ENCODE data around the gene AAGAB.

The AAGAB gene

DNA sequence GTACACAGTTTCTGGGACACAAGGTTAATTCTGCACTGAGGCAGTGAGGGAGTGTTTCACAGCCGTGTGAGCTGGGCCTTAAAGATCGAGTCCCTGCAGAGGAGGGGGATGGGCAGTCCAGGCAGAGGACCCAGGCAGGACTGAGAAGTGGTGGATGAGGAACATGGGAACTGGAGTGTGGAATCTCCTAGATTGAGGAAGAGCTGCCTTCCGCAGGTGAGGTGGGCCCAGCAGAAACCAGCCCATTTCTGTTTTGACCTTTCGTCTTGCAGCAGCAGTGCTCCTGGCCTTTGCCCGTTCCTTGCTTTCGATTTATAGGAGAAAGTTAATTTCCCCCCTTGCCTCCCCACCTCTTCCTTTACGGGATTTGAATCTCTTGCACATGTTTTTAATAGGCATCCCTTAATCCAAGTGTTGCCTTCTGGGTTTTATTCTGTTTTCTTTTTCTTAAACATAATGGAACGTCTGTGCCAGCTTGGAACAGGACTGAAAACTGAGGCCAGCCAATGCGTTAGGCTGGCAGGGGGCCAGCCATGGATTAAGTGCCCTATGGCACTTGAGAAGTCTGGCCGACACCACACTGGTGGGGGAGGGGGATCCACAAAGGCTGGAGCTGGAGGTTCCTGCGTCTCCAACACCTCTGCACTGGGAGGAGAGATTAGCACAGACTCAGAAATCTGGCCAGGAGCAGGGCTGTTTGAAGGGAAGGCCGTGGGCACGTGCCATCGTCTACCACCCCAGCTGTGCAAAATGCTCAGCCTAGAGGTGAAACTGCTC, 78.1 kb downstream of the AAGAB start:
- H3K27ac ChIP-seq (ENCODE audit: insufficient read depth, low read length, poor library complexity, severe bottlenecking), result peak overlapping the region; percentile 28
- H3K27me3 ChIP-seq (replicated peaks; ENCODE audit: control insufficient read depth, insufficient read depth, low read length, poor library complexity, severe bottlenecking), result no peaks in the 10 kb centered on the region
- H3K4me1 ChIP-seq (ENCODE audit: control insufficient read depth, insufficient read depth, low read length, poor library complexity, severe bottlenecking), result peaks cover 3% of the 10 kb centered on the region
- H3K9me3 ChIP-seq (ENCODE audit: control insufficient read depth, low read length), result no peaks in the 10 kb centered on the region
- no peak overlapping the region for H3K4me3 ChIP-seq (ENCODE audit: insufficient read depth, low read depth, low read length, poor library complexity, severe bottlenecking)
- peaks cover 55% of the 10 kb centered on the region for H3K36me3 ChIP-seq (ENCODE audit: control insufficient read depth, insufficient read depth, low read length)
- no peak for DNase-seq

DNA sequence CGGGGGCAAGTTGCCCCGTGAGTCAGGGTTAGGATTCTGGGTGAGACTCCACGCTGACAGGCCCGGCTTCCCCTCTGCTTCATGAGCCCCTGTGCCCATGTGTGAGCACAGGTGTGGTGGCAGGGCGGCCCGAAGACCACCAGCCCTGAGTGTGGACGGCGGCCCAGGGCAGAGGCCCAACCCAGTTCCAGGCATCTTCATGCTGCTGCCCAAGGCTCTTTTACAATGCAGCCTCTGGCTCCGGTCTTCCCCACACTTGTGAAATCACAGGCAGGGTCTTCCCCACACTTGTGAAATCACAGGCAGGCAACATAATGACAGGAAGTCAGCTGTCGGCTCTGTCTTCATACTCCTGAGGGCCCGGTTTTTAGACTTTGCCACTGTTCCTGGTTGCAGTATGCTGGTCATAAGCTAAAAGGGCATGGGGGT, 78.8 kb downstream of the AAGAB start:
- Histone ChIP-seq H3K9me3 (ENCODE audit: control insufficient read depth, low read length) (no peaks in the 10 kb centered on the region), H3K36me3 (ENCODE audit: control insufficient read depth, insufficient read depth, low read length) (peaks cover 62% of the 10 kb centered on the region), H3K4me3 (ENCODE audit: insufficient read depth, low read depth, low read length, poor library complexity, severe bottlenecking) (no peak overlapping the region), H3K4me1 (ENCODE audit: control insufficient read depth, insufficient read depth, low read length, poor library complexity, severe bottlenecking) (peaks cover 3% of the 10 kb centered on the region), H3K27ac (ENCODE audit: insufficient read depth, low read length, poor library complexity, severe bottlenecking) (peak overlapping the region; percentile 28), H3K27me3 (replicated peaks; ENCODE audit: control insufficient read depth, insufficient read depth, low read length, poor library complexity, severe bottlenecking) (no peaks in the 10 kb centered on the region)
- DNase-seq, result no peak

DNA sequence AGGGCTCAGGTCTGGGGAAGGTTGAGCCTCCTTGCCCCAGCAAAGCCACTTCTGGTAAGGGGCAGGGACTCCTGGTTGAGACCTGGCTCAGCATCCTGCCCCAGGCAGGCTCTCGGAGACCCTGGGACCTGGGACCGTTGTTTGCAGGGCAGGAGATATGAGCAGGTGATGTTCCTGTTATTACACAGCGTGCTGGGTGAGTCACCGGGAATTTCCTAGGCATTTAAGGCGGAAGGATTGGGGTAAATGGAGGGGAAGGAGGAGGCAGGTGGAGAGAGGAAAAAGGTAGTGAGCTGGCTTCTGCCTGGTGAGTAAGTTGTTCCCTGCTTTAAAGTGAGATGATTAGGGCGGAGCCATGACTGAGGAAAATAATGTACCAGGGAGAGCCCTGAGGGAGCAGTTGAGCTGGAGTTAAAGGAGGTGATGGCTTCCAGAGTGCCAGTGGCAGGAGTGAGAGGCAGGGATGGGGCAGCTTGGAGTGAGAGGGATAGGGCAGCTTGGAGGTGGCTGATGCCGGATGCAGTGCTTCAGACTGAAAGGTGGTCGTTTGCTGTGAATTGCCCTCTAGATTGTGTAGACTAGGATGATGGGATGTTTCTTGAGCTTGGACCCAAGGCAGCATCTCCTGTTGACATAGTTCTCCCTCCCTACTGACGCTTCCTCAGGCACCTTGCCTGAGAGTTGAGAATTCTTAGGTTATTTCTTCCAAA, 79.4 kb downstream of the AAGAB start:
- H3K27ac ChIP-seq (ENCODE audit: insufficient read depth, low read length, poor library complexity, severe bottlenecking), result peak overlapping the region; percentile 34
- H3K4me1 ChIP-seq (ENCODE audit: control insufficient read depth, insufficient read depth, low read length, poor library complexity, severe bottlenecking), result peaks cover 3% of the 10 kb centered on the region
- peaks cover 60% of the 10 kb centered on the region for H3K36me3 ChIP-seq (ENCODE audit: control insufficient read depth, insufficient read depth, low read length)
- H3K4me3 ChIP-seq (ENCODE audit: insufficient read depth, low read depth, low read length, poor library complexity, severe bottlenecking), result no peak overlapping the region
- H3K27me3 ChIP-seq (replicated peaks; ENCODE audit: control insufficient read depth, insufficient read depth, low read length, poor library complexity, severe bottlenecking), result no peaks in the 10 kb centered on the region
- no peaks in the 10 kb centered on the region for H3K9me3 ChIP-seq (ENCODE audit: control insufficient read depth, low read length)
- peak in 1 of 3 donors; percentile 9 for DNase-seq

DNA sequence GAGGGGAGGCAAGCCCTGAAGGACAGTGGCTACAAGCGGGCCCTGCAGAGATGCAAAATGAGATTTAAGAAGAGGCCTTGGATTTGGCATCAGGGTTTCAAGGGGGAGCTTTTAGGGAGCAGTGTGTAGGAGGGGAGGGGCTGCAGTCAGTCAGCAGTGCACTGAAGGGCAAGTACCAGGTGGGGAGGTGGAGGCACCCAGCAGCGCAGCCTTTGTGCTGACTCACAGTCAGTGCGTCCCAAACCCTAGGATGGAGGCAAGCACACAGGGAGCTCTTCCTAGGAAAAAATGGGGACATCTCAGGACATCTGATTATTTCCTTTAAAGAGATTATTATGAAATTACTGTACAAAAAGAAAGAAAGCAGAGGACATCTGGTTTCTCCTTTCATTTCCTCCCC, 80.0 kb downstream of the AAGAB start:
- no peak for DNase-seq
- H3K4me1 ChIP-seq (ENCODE audit: control insufficient read depth, insufficient read depth, low read length, poor library complexity, severe bottlenecking), result peaks cover 3% of the 10 kb centered on the region
- H3K27ac ChIP-seq (ENCODE audit: insufficient read depth, low read length, poor library complexity, severe bottlenecking), result no peak overlapping the region
- no peaks in the 10 kb centered on the region for H3K27me3 ChIP-seq (replicated peaks; ENCODE audit: control insufficient read depth, insufficient read depth, low read length, poor library complexity, severe bottlenecking)
- no peaks in the 10 kb centered on the region for H3K9me3 ChIP-seq (ENCODE audit: control insufficient read depth, low read length)
- peaks cover 60% of the 10 kb centered on the region for H3K36me3 ChIP-seq (ENCODE audit: control insufficient read depth, insufficient read depth, low read length)
- no peak overlapping the region for H3K4me3 ChIP-seq (ENCODE audit: insufficient read depth, low read depth, low read length, poor library complexity, severe bottlenecking)

DNA sequence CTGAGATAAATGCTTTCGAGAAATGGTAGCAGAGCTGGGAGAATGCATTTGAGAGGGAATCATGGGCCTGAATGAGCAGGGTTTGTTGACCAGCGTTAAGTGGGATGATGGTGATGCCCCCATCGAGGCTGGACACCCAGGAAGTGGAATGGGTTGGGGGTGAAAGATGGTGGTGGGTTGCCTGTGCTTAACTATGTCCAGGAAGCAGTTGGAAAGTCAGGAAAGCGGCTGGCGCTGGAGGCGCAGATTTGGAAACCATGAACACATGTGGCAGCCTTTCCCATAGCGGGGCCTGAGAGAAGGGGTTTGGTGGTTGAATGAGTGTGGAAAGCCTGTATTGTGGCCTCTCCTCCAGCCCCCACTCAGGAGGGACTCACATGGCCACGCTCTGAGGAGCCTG, 80.7 kb downstream of the AAGAB start:
- H3K36me3 ChIP-seq (ENCODE audit: control insufficient read depth, insufficient read depth, low read length), result peaks cover 55% of the 10 kb centered on the region
- no peak overlapping the region for H3K4me3 ChIP-seq (ENCODE audit: insufficient read depth, low read depth, low read length, poor library complexity, severe bottlenecking)
- no peaks in the 10 kb centered on the region for H3K27me3 ChIP-seq (replicated peaks; ENCODE audit: control insufficient read depth, insufficient read depth, low read length, poor library complexity, severe bottlenecking)
- DNase-seq, result no peak
- no peaks in the 10 kb centered on the region for H3K9me3 ChIP-seq (ENCODE audit: control insufficient read depth, low read length)
- no peak overlapping the region for H3K27ac ChIP-seq (ENCODE audit: insufficient read depth, low read length, poor library complexity, severe bottlenecking)
- H3K4me1 ChIP-seq (ENCODE audit: control insufficient read depth, insufficient read depth, low read length, poor library complexity, severe bottlenecking), result peaks cover 3% of the 10 kb centered on the region

DNA sequence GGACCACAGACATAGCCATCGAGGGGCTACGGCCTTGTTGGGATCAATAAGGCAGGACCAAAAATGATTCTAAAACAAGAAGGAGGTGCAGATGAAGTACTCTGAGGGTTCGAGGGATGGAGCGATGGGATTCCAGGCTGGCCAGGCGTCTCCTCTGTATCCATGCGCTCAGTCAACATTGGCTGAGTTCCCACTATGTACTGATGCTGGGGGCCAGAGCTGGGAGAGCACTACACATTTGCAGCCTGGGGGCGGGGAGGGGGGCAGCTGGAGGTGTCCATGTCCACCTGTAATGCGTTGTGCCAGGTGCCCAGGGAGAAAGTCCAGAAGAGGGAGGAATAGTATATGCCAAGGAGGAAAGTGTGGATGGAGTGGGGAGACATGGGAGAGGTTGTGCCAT, 81.5 kb downstream of the AAGAB start:
- H3K4me3 ChIP-seq (ENCODE audit: insufficient read depth, low read depth, low read length, poor library complexity, severe bottlenecking), result no peak overlapping the region
- peaks cover 52% of the 10 kb centered on the region for H3K36me3 ChIP-seq (ENCODE audit: control insufficient read depth, insufficient read depth, low read length)
- no peak for DNase-seq
- H3K9me3 ChIP-seq (ENCODE audit: control insufficient read depth, low read length), result no peaks in the 10 kb centered on the region
- H3K4me1 ChIP-seq (ENCODE audit: control insufficient read depth, insufficient read depth, low read length, poor library complexity, severe bottlenecking), result peaks cover 3% of the 10 kb centered on the region
- H3K27ac ChIP-seq (ENCODE audit: insufficient read depth, low read length, poor library complexity, severe bottlenecking), result no peak overlapping the region
- no peaks in the 10 kb centered on the region for H3K27me3 ChIP-seq (replicated peaks; ENCODE audit: control insufficient read depth, insufficient read depth, low read length, poor library complexity, severe bottlenecking)

DNA sequence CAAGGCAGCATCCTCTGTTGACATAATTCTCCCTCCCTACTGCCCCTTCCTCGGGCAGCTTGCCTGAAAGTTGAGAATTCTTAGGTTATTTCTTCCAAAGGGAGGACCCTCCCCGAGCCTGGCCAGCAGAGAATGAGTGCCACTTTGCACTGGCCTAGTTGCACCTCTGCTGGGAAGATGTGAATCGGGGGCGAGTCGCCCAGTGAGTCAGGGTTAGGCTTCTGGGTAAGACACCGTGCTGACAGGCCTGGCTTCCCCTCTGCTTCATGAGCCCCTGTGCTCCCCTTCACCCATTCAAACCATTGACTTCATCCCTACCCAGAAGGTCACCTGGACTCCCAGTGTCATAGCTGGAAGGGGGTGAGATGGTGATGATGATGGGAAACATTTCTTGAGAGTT, 82.3 kb downstream of the AAGAB start:
- H3K9me3 ChIP-seq (ENCODE audit: control insufficient read depth, low read length), result no peaks in the 10 kb centered on the region
- peaks cover 59% of the 10 kb centered on the region for H3K36me3 ChIP-seq (ENCODE audit: control insufficient read depth, insufficient read depth, low read length)
- DNase-seq, result no peak
- H3K27me3 ChIP-seq (replicated peaks; ENCODE audit: control insufficient read depth, insufficient read depth, low read length, poor library complexity, severe bottlenecking), result no peaks in the 10 kb centered on the region
- no peak overlapping the region for H3K27ac ChIP-seq (ENCODE audit: insufficient read depth, low read length, poor library complexity, severe bottlenecking)
- no peak overlapping the region for H3K4me3 ChIP-seq (ENCODE audit: insufficient read depth, low read depth, low read length, poor library complexity, severe bottlenecking)
- H3K4me1 ChIP-seq (ENCODE audit: control insufficient read depth, insufficient read depth, low read length, poor library complexity, severe bottlenecking), result peaks cover 3% of the 10 kb centered on the region

DNA sequence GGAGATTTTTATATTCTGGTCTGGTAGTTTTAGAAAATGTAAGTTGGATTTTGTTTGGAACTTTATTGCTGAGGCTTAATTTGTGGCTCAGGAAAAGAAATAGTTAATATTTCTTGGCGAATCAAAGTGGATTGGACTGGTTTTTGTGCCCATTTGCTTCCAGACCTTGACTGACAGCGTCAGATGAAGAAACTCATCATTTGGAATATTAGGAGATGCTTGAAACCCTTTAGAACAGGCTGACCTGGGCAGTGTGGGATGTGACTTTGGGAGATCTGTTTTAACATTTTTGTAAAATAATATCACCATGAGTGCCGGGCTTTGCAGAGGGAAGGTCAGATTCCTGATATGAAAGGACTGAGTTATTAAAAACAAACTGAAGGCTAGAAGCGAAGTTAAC, 83.0 kb downstream of the AAGAB start:
- H3K27me3 ChIP-seq (replicated peaks; ENCODE audit: control insufficient read depth, insufficient read depth, low read length, poor library complexity, severe bottlenecking), result no peaks in the 10 kb centered on the region
- peaks cover 3% of the 10 kb centered on the region for H3K4me1 ChIP-seq (ENCODE audit: control insufficient read depth, insufficient read depth, low read length, poor library complexity, severe bottlenecking)
- no peaks in the 10 kb centered on the region for H3K9me3 ChIP-seq (ENCODE audit: control insufficient read depth, low read length)
- no peak overlapping the region for H3K4me3 ChIP-seq (ENCODE audit: insufficient read depth, low read depth, low read length, poor library complexity, severe bottlenecking)
- no peak overlapping the region for H3K27ac ChIP-seq (ENCODE audit: insufficient read depth, low read length, poor library complexity, severe bottlenecking)
- no peak for DNase-seq
- H3K36me3 ChIP-seq (ENCODE audit: control insufficient read depth, insufficient read depth, low read length), result peaks cover 66% of the 10 kb centered on the region

DNA sequence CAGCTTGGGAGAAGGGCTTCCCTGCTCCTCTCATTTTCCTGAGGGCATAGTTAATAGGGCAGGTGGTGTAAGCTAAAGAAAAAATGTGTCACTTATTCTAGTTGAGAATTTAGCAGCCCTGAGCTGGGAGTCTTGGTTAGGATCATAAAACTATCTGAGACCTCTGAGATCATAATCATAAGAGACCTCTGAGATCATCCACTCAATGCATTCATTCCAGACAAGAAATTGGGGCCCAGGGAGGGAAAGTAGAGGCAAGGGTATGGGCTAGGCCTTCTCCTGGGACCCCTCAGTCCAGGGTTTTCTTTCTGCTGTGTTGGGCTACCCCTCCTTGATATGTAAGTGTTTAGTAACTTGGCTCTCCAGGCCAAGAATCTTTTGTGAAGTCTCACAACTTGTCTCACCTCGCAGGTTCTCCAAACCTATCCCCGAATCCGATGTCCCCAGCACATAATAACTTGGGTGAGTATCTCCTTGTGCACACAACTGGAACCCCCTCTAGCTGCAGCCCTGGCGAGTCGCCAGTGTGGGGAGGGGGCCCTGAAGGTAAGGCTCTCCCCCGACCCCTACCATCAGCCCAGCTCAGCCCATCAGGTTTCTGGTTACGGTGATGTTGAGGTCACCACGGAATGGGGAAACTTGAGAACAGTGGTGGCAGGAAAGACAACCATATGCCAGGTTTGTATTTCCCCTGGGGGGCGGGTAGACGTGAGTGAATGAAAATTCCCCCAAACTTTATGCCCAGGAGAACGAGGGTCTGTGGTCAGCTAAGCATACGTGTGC, 84.1 kb downstream of the AAGAB start:
- DNase-seq, result no peak
- Histone ChIP-seq H3K27me3 (replicated peaks; ENCODE audit: control insufficient read depth, insufficient read depth, low read length, poor library complexity, severe bottlenecking) (no peaks in the 10 kb centered on the region), H3K4me3 (ENCODE audit: insufficient read depth, low read depth, low read length, poor library complexity, severe bottlenecking) (no peak overlapping the region), H3K4me1 (ENCODE audit: control insufficient read depth, insufficient read depth, low read length, poor library complexity, severe bottlenecking) (no peaks in the 10 kb centered on the region), H3K27ac (ENCODE audit: insufficient read depth, low read length, poor library complexity, severe bottlenecking) (no peak overlapping the region), H3K36me3 (ENCODE audit: control insufficient read depth, insufficient read depth, low read length) (peaks cover 74% of the 10 kb centered on the region), H3K9me3 (ENCODE audit: control insufficient read depth, low read length) (no peaks in the 10 kb centered on the region)

DNA sequence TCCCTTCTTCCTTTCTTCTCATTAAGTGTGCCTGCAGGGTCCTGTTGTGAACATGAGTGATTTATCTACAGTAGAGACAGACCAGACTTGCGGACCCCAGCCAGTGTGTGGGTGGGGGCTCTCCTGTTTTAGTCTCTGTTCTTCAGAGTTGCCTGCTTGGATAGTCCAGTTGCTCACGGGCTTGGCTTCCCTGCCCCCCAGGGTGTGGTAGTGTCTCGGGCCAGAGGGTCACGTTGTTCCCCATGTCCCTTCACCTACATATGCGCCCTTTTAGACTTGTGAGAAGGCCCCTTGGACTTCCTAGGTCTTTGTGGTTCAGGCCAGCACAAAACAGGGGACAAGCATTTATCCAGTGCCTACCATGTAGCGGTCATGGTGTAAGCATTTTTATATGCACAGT, 85.8 kb downstream of the AAGAB start:
- Histone ChIP-seq H3K9me3 (ENCODE audit: control insufficient read depth, low read length) (no peaks in the 10 kb centered on the region), H3K4me3 (ENCODE audit: insufficient read depth, low read depth, low read length, poor library complexity, severe bottlenecking) (no peak overlapping the region), H3K36me3 (ENCODE audit: control insufficient read depth, insufficient read depth, low read length) (peaks cover 76% of the 10 kb centered on the region), H3K4me1 (ENCODE audit: control insufficient read depth, insufficient read depth, low read length, poor library complexity, severe bottlenecking) (no peaks in the 10 kb centered on the region), H3K27me3 (replicated peaks; ENCODE audit: control insufficient read depth, insufficient read depth, low read length, poor library complexity, severe bottlenecking) (no peaks in the 10 kb centered on the region), H3K27ac (ENCODE audit: insufficient read depth, low read length, poor library complexity, severe bottlenecking) (no peak overlapping the region)
- no peak for DNase-seq

Measured in effector memory CD4-positive, alpha-beta T cell (primary cell).